ENCODE measurements around the gene SEC31A. TPM values are rescaled to one million over a fixed set of nuclear protein-coding genes. Genes with fewer than 3 reads are reported as not detected.
"Not testable (repeated sequence)": the region's sequence is repeated elsewhere in the genome, so short reads cannot be mapped to it uniquely, and the experiment has no call there.

Gene SEC31A
- total and polyA plus RNA-seq, 9 donors: 142 to 388 (median 287) TPM

DNA sequence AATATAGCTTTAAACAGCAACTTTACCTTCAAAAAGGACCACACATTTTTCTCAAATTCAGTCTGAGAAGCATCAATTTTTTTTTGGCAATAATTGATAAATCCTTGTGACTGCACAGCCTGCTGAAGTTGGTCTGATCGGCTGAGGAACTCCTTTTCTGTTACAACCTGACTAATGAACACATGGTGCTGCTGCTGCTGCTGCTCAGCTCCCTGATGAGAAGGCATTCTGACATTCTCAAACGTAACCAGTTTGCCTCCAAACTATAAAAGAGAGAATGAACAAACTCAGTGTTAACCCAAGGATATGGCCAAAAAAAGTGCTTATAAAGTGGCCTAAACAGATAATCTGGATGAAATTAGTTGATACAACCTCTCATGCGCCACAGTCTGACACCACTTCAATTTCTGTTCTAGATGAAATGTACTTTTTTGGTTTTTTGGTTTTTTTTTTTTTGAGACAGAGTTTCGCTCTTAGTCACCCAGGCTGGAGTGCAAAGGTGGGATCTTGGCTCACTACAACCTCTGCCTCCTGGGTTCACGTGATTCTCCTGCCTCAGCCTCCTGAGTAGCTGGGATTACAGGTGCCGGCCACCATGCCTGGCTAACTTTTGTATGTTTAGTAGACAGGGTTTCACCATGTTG, 26.5 kb downstream of the SEC31A start:
- WGBS, 3 donors: 84 to 89% (median 86%) methylated on average over 6 of the region's 6 CpGs
- DNase-seq: no peak
- intact Hi-C loops (cut with DNase I): no loop called here
- no peaks in the 10 kb centered on the region for H3K27me3 ChIP-seq
- H3K4me1 ChIP-seq (ENCODE audit: insufficient read depth): peaks cover 2% of the 10 kb centered on the region
- H3K36me3 ChIP-seq: no peaks in the 10 kb centered on the region
- no peaks in the 10 kb centered on the region for H3K9me3 ChIP-seq
- no peak overlapping the region for H3K27ac ChIP-seq
- TF ChIP-seq EP300 (IDR thresholded peaks at IDR 0.05): no peak
- no peak overlapping the region for H3K4me3 ChIP-seq

DNA sequence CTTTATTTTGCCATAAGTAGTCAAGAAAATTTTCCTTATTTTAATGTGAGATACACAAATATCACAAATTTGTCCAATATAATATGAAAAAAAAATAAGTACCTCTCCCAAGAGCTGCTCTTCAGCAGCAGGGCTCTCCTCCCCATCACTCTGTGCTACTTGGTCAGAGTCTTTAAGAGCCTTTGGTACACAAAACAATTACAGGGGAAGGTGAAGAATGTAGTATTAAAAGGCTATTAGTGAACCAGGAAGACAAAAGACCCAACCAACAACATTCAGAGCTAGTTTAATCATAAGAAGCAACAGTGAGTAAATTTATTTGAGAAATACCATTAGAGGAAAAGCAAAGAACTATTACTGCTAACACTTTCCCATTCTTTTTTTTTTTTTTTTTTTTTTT, 29.4 kb downstream of the SEC31A start:
- Histone ChIP-seq H3K27me3 (no peaks in the 10 kb centered on the region), H3K4me3 (no peak overlapping the region), H3K9me3 (no peaks in the 10 kb centered on the region), H3K27ac (no peak overlapping the region), H3K4me1 (ENCODE audit: insufficient read depth) (peaks cover 2% of the 10 kb centered on the region), H3K36me3 (no peaks in the 10 kb centered on the region)
- DNase-seq: no peak
- intact Hi-C loops (cut with DNase I): no loop called here
- TF ChIP-seq EP300 (IDR thresholded peaks at IDR 0.05) (no peak), POLR2A (IDR thresholded peaks at IDR 0.05) (no peak)
- TF ChIP-seq, protein P1, sequence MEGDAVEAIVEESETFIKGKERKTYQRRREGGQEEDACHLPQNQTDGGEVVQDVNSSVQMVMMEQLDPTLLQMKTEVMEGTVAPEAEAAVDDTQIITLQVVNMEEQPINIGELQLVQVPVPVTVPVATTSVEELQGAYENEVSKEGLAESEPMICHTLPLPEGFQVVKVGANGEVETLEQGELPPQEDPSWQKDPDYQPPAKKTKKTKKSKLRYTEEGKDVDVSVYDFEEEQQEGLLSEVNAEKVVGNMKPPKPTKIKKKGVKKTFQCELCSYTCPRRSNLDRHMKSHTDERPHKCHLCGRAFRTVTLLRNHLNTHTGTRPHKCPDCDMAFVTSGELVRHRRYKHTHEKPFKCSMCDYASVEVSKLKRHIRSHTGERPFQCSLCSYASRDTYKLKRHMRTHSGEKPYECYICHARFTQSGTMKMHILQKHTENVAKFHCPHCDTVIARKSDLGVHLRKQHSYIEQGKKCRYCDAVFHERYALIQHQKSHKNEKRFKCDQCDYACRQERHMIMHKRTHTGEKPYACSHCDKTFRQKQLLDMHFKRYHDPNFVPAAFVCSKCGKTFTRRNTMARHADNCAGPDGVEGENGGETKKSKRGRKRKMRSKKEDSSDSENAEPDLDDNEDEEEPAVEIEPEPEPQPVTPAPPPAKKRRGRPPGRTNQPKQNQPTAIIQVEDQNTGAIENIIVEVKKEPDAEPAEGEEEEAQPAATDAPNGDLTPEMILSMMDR (IDR thresholded peaks at IDR 0.05): no peak

DNA sequence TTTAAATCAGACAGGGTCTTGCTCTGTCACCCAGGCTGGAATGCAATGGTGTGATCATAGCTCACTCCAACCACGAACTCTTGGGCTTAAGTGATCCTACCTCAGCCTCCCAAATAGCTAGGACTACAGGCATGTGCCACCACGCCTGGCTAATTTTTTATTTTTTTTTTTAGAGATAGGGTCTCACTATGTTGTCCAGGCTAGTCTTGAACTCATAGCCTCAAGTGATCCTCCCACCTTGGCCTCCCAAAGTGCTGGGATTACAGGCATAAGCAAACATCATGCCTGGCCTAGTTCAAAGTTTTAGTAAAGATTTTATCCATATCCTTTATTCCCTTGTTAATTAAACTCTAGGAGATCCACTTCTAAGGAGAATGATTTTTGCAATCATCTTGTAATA, 30.5 kb downstream of the SEC31A start:
- H3K9me3 ChIP-seq; H3K4me1 ChIP-seq (ENCODE audit: insufficient read depth); DNase-seq; intact Hi-C loops (cut with DNase I); H3K4me3 ChIP-seq; H3K27me3 ChIP-seq; H3K36me3 ChIP-seq; H3K27ac ChIP-seq: not testable (repeated sequence)
- WGBS, 3 donors: 92 to 99% (median 97%) methylated on average over 2 of the region's 2 CpGs

DNA sequence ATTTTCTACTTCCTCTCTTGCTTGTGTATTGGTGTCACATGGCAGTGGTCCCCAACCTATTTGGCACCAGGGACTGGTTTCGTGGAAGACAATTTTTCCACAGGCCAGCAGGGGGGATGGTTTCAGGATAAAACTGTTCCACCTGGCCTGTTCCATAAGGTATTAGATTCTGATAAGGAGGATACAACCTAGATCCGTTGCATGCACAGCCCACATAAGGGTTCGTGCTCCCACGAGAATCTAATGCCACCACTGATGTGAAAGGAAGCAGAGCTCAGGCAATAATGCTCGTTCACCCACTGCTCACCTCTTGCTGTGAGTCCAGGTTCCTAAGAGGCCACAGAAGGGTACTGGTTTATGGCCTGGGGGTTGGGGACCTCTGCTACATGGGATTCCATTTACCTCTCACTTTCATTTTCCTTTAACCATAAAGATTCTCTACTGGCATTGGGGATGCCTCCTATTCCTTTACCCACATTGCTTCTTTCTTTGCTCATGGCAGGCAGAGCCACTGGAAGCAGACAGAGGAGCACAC, 38.1 kb downstream of the SEC31A start:
- Histone ChIP-seq H3K27ac (no peak overlapping the region), H3K4me1 (ENCODE audit: insufficient read depth) (no peaks in the 10 kb centered on the region), H3K36me3 (no peaks in the 10 kb centered on the region), H3K4me3 (no peak overlapping the region), H3K9me3 (no peaks in the 10 kb centered on the region), H3K27me3 (no peaks in the 10 kb centered on the region)
- 68 to 72% (median 69%) methylated on average over 5 of the region's 5 CpGs for WGBS, 3 donors
- intact Hi-C loops (cut with DNase I): no loop called here
- DNase-seq: no peak
- no peak for TF ChIP-seq EP300 (IDR thresholded peaks at IDR 0.05)
- no peak for TF ChIP-seq POLR2A (IDR thresholded peaks at IDR 0.05)
- TF ChIP-seq, protein P1 (IDR thresholded peaks at IDR 0.05): no peak

DNA sequence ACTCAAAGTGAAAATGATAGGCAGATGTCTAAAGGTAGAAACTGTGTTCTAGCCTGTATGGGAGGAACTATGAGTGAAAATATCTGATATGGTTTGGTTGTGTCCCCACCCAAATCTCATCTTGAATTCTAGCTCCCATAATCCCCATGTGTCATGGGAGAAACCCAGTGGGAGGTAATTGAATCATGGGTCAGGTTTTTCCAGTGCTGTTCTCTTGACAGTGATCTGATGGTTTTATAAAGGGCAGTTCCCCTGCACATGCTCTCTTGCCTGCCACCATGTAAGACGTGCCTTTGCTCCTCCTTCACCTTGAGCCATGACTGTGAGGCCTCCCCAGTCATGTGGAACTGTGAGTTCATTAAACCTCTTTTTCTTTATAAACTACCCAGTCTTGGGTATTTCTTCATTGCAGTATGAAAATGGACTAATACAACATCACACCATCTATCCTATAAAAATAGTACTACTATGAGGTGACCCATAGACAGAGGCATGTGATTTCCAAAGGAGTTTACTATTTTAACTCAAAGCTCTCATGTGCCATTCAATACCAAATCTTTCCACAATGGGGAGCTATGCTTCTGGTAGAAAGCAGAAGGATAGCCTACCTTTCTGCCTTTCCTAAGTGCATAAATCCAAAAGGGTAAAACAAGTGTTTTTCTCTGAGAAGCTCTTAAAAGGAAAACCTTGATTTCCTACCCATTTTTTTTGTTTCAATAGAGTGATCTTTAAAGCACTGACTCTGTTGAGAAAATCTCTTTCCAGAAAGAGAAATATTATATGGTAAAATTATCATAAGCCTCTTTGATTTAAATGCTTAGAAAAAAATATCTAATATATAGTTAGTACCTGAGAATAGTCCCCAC, 38.8 kb downstream of the SEC31A start:
- no peaks in the 10 kb centered on the region for H3K27me3 ChIP-seq
- no peaks in the 10 kb centered on the region for H3K4me1 ChIP-seq (ENCODE audit: insufficient read depth)
- WGBS, 3 donors: 70 to 89% (median 81%) methylated on average over 1 of the region's 1 CpG
- H3K36me3 ChIP-seq: no peaks in the 10 kb centered on the region
- no peaks in the 10 kb centered on the region for H3K9me3 ChIP-seq
- H3K27ac ChIP-seq: no peak overlapping the region
- TF ChIP-seq, protein P1 (IDR thresholded peaks at IDR 0.05): no peak
- no peak for TF ChIP-seq EP300 (IDR thresholded peaks at IDR 0.05)
- TF ChIP-seq POLR2A (IDR thresholded peaks at IDR 0.05): no peak
- no peak overlapping the region for H3K4me3 ChIP-seq
- intact Hi-C loops (cut with DNase I): no loop called here
- no peak for DNase-seq
